Peyer's patch (tissue), 4 donors: ENCODE data around the gene TTLL5. TPM values are rescaled to one million over a fixed set of nuclear protein-coding genes. Genes with fewer than 3 reads are reported as not detected.

ENCODE experiments used
- DNase-seq, 3 donors: peaks; one replicate each; pipeline ENCODE4 v3.0.0-alpha.2; 2017 to 2019
- H3K27ac ChIP-seq, 4 donors: fragments of 200-600 bp; sonication (generic); one replicate each; pipeline ENCODE4 v1.5.1; 2016 to 2019
- H3K27me3 ChIP-seq, 2 donors: fragments of 200-600 bp; sonication (generic); one replicate each; pipeline ENCODE4 v1.5.1; 2019
- H3K36me3 ChIP-seq, 3 donors: fragments of 200-600 bp; sonication (generic); one replicate each; pipeline ENCODE4 v1.5.1; 2016 to 2019
- H3K4me1 ChIP-seq, 4 donors: fragments of 200-600 bp; sonication (generic); one replicate each; pipeline ENCODE4 v1.5.1; 2016 to 2019
- H3K4me3 ChIP-seq, 4 donors: fragments of 200-600 bp; sonication (generic); 1 replicate in 3 of 4; 2 replicates in 1 of 4; pipeline ENCODE4 v1.5.1; 2016 to 2019; ENCODE audit warnings: mild to moderate bottlenecking in 1 of 4
- H3K9me3 ChIP-seq, 4 donors: fragments of 200-600 bp; sonication (generic); one replicate each; pipeline ENCODE4 v1.5.1; 2016 to 2019; ENCODE audit warnings: mild to moderate bottlenecking in 1 of 4
- CTCF ChIP-seq, 6 experiments: fragments of 450-650 bp in 4 of 6; fragments of 200-600 bp in 2 of 6; sonication (generic) in 1 of 6; IDR thresholded peaks; one replicate each; pipeline ENCODE4 v1.5.1; 2017 to 2019; ENCODE audit warnings: antibody characterized with exemption in 6 of 6, mild to moderate bottlenecking in 3 of 6, moderate library complexity in 1 of 6
- POLR2A ChIP-seq, 2 donors: fragments of 450-650 bp; IDR thresholded peaks; one replicate each; pipeline ENCODE4 v1.5.1; 2017; ENCODE audit warnings: antibody characterized with exemption in 2 of 2, mild to moderate bottlenecking in 2 of 2, moderate library complexity in 2 of 2
- total RNA-seq, 4 donors: library from RNA; depleted of rRNA; stranded (reverse); fragments of >200 nt; gene quantifications; one replicate each; pipeline ENCODE4 v1.1.0, GENCODE V29; 2016

Gene TTLL5
- total RNA-seq, 4 donors from 2014 or later: 33.6 to 82.5 (median 46.4) TPM

DNA sequence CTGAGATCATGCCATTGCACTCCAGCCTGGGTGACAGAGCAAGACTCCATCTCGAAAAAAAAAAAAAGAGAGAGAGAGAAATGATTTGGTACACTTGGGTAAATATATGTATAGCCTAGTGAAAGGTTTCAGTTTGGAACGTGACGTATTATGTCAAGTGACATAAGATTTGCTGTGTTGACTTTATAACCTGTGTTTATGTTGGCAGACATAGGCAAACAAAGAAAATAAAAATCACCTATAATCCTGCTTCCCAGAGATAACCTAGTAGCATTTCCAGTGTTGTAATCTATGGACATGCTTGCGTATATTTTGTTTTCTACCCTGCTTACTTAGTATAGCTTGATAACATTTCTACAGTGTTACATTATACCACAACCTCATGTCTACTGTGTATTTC lies 17.1 kb upstream of the TTLL5 start:
- Histone ChIP-seq H3K9me3 (no peaks in the 10 kb centered on the region), H3K36me3 (peaks cover 0 to 40% (median 0%) of the 10 kb centered on the region in 3 donors), H3K27ac (no peak overlapping the region), H3K4me3 (no peak overlapping the region), H3K27me3 (no peaks in the 10 kb centered on the region), H3K4me1 (no peaks in the 10 kb centered on the region)
- TF ChIP-seq CTCF (IDR thresholded peaks at IDR 0.05): no peak
- TF ChIP-seq POLR2A (IDR thresholded peaks at IDR 0.05): no peak
- no peak for DNase-seq

DNA sequence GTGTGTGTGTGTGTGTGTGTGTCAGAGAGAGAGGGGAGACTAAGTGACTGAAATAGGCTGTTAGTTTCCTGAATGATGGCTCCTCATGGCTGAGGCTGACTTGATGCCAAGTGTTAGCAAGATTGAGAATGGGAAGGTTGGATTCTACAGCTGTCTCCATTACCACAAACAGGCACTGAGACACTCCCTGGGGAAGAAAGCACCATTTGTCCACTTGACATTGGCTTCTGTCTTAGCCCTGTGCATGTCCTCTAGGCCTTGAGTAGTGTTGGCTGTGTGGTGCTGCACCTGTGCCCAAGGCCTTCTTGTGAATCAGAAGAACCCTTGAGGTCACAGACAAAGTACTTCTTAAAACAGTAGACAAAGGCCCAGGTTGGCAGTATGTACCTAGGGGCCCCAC lies 16.0 kb upstream of the TTLL5 start:
- H3K9me3 ChIP-seq: no peaks in the 10 kb centered on the region
- H3K27me3 ChIP-seq: no peaks in the 10 kb centered on the region
- no peak for DNase-seq
- H3K4me1 ChIP-seq: no peaks in the 10 kb centered on the region
- TF ChIP-seq POLR2A (IDR thresholded peaks at IDR 0.05) (no peak), CTCF (IDR thresholded peaks at IDR 0.05) (no peak)
- no peak overlapping the region for H3K4me3 ChIP-seq
- no peak overlapping the region for H3K27ac ChIP-seq
- H3K36me3 ChIP-seq: peaks cover 0 to 50% (median 0%) of the 10 kb centered on the region in 3 donors

DNA sequence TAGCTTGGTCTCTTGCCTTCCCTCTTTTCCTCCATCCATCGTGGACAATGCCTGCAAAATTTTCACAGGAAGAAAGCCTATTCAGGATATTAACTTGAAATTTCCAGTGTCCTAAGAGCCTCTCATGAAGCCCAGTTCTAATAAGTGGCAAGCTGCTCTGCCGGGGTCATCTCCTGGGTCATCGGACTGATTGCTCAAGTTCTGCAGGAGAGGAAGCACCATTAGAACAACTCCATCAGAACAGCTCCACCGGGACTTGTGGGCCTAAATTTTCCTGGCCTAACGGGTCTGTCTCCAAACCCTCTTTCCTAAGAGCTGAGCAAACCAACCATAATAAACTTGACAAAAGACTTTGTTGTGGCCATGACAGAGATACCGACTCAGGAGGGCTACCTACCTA lies 14.3 kb upstream of the TTLL5 start:
- DNase-seq: no peak
- Histone ChIP-seq H3K27ac (no peak overlapping the region), H3K4me3 (no peak overlapping the region), H3K9me3 (no peaks in the 10 kb centered on the region), H3K36me3 (peaks cover 0 to 61% (median 0%) of the 10 kb centered on the region in 3 donors), H3K4me1 (peaks cover 0 to 10% (median 0%) of the 10 kb centered on the region in 4 donors), H3K27me3 (no peaks in the 10 kb centered on the region)
- no peak for TF ChIP-seq CTCF (IDR thresholded peaks at IDR 0.05)
- TF ChIP-seq POLR2A (IDR thresholded peaks at IDR 0.05): no peak

DNA sequence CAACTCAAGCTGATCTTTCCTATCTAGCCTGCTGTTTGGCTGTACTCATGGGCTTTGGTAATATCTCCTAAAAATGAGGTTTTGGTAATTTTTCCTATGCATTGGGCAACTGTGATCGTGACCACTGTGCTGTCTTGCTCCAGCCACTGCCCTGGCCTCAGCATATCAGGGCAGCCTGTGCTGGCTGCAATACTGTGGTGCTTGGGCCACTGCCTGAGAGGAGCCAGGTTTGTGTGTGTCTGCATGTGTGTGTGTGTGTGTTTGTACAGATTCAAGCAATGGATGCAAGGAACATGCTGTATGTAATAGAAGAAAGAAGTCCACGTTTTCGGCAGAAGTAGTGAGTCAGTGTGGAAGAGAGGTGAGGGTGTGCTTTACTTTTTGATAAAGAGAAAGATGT lies 13.4 kb upstream of the TTLL5 start:
- Histone ChIP-seq H3K9me3 (no peaks in the 10 kb centered on the region), H3K36me3 (peaks cover 0 to 67% (median 0%) of the 10 kb centered on the region in 3 donors), H3K27ac (no peak overlapping the region), H3K4me3 (no peak overlapping the region), H3K4me1 (peaks cover 0 to 10% (median 0%) of the 10 kb centered on the region in 4 donors), H3K27me3 (no peaks in the 10 kb centered on the region)
- no peak for TF ChIP-seq CTCF (IDR thresholded peaks at IDR 0.05)
- TF ChIP-seq POLR2A (IDR thresholded peaks at IDR 0.05): no peak
- DNase-seq: no peak

GRCh38 chr14:75648066-75648838 lies 12.8 kb upstream of the TTLL5 start:
- no peak overlapping the region for H3K4me3 ChIP-seq
- TF ChIP-seq CTCF (IDR thresholded peaks at IDR 0.05) (no peak), POLR2A (IDR thresholded peaks at IDR 0.05) (no peak)
- no peak overlapping the region for H3K27ac ChIP-seq
- no peaks in the 10 kb centered on the region for H3K9me3 ChIP-seq
- H3K36me3 ChIP-seq: peaks cover 0 to 67% (median 0%) of the 10 kb centered on the region in 3 donors
- no peaks in the 10 kb centered on the region for H3K27me3 ChIP-seq
- DNase-seq: no peak
- peaks cover 0 to 10% (median 0%) of the 10 kb centered on the region in 4 donors for H3K4me1 ChIP-seq
